BJ (cell line): ENCODE measurements around the gene BCL7B. TPM values are rescaled to one million over a fixed set of nuclear protein-coding genes. Genes with fewer than 3 reads are reported as not detected.

Source experiments
- CTCF ChIA-PET: fragments of 350-600 bp; formaldehyde crosslinking; extraction: SDS; loops from one replicate; lab custom pipeline; 2021; ENCODE audit warnings: antibody characterized with exemption, inconsistent platforms; lab: Yijun Ruan, JAX
- POLR2A ChIA-PET: fragments of 300-600 bp; sonication (Branson Sonifier 250); formaldehyde crosslinking; extraction: SDS; loops from one replicate; lab custom pipeline; 2021; ENCODE audit warnings: antibody characterized with exemption; lab: Charles Lee
- DNase-seq: peaks from one replicate; pipeline ENCODE4 v3.0.0-alpha.2; 2011; ENCODE audit warnings: low read depth
- H3K27me3 ChIP-seq: 2 replicates; pipeline ENCODE4 v1.6.0; 2011; ENCODE audit warnings: low read length; ENCODE audit not compliant: control insufficient read depth, insufficient read depth
- H3K36me3 ChIP-seq: 2 replicates; pipeline ENCODE4 v1.5.1; 2011; ENCODE audit warnings: low read length; ENCODE audit not compliant: control insufficient read depth, insufficient read depth
- H3K4me3 ChIP-seq: 2 replicates; pipeline ENCODE4 v1.5.1; 2011; ENCODE audit warnings: low read depth, mild to moderate bottlenecking, control low read depth, low read length
- polyA plus RNA-seq: library from polyadenylated mRNA; depleted of rRNA; stranded (reverse); fragments of >200 nt; gene quantifications from 2 replicates; pipeline ENCODE4 v1.2.3, GENCODE V29; 2011
- TF ChIP-seq, protein P1 (sequence below): IDR thresholded peaks from 2 replicates; pipeline ENCODE4 v1.5.1; 2011; ENCODE audit warnings: low read depth, mild to moderate bottlenecking, control low read depth, inconsistent platforms, low read length, moderate library complexity; ENCODE audit not compliant: insufficient read depth

The BCL7B gene
- polyA plus RNA-seq, 1 experiment, result 89.6 TPM

DNA sequence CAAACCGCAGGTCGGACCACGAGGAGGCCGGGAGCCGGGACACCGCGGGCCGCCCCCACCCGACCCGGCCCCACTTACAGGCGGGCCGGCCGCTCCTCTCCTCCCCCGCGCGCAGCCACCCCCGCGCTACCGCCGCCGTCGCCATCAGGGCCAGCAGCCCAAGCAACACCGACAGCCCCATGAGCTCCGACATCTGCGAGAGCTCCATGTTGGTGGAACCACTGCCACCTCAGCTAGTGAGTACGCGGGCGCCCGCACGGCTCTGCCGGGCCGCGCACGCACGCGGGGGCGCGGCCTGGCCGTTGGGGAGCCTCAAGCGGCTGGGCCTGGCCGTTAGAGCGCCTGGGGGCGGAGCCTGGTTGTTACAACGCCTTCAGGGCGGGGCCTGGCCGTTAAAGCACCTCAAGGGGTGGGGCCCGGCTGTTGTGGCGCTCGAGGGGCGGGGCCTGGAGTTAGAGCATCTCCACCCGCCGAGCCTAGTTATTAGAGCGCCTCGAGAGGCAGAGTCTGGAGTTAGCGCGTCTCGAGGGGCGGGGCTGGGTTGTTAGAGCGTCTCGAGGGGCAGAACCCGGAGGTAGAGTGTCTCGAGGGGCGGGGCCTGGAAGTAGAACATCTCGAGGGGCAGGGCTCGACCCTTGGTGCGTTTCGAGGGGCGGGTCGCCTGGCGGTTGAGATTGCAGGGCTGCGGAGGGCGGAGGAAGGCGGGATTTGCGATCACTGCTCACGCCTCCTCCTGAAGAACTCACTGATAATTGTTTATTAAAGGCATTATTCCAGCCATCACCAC lies 21.0 kb upstream of the BCL7B start, which contains the start of gene TBL2:
Gene TBL2, minus strand, starts transcription at position 238 of the 787 bp plus-strand sequence. Its CDS starts 30 bp downstream, at position 208.
- Histone ChIP-seq H3K4me3 (peak within 1 kb of the TSS; percentile 90), H3K36me3 (peaks cover 8% of the 10 kb centered on the region), H3K27me3 (no peaks in the 10 kb centered on the region)
- ChIA-PET POLR2A (interaction anchor here (1.0 kb wide), 1 partner anchor 18 kb away, joined by 12 read pairs; no protein-coding TSS in a partner anchor), CTCF (interaction anchor here (0.8 to 1.9 kb wide), 4 partner anchors 28 to 147 kb away, joined by 3 to 5 read pairs (median 3); no protein-coding TSS in a partner anchor)
- DNase-seq, result peak; percentile 88
- TF ChIP-seq, protein P1, sequence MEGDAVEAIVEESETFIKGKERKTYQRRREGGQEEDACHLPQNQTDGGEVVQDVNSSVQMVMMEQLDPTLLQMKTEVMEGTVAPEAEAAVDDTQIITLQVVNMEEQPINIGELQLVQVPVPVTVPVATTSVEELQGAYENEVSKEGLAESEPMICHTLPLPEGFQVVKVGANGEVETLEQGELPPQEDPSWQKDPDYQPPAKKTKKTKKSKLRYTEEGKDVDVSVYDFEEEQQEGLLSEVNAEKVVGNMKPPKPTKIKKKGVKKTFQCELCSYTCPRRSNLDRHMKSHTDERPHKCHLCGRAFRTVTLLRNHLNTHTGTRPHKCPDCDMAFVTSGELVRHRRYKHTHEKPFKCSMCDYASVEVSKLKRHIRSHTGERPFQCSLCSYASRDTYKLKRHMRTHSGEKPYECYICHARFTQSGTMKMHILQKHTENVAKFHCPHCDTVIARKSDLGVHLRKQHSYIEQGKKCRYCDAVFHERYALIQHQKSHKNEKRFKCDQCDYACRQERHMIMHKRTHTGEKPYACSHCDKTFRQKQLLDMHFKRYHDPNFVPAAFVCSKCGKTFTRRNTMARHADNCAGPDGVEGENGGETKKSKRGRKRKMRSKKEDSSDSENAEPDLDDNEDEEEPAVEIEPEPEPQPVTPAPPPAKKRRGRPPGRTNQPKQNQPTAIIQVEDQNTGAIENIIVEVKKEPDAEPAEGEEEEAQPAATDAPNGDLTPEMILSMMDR, result peak; percentile 38; the same call in 1 of the 2 replicates

DNA sequence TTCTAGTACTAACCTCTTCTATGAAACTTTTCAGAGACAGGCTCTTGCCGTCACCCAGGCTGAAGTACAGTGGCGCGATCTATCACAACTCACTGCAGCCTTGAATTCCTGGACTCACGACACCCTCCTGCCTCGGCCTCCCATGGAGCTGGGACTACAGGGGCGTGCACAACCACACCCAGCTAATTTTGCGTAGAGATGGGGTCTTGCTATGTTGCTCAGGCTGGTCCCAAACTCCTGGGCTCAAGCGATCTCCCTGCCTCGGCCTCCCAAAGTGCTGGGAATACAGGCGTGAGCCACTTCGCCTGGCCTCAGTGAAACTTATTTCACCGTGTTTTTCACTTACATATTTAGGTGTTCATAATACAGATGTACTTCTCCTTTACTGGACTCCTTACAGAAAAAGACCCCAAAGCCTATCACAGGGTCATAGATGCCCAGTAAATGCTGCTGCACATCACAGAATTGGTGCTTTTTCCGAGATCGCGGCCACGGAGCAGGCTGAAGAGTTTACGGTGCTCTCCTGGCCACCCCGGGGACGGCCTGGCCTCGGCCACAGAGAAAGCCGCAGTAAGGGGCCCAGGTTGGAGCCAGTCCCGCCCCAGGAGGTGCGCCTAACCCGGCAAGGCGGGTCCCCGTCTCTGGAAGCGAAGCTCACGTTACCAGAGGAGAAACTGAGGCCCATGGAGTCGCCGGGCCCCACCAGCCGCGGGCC lies 20.3 kb upstream of the BCL7B start:
- CTCF ChIA-PET, result interaction anchor here (0.9 to 1.5 kb wide), 3 partner anchors 21 to 148 kb away, joined by 3 read pairs; no protein-coding TSS in a partner anchor
- POLR2A ChIA-PET, result interaction anchor here (1.0 kb wide), 1 partner anchor 18 kb away, joined by 12 read pairs; no protein-coding TSS in a partner anchor
- Histone ChIP-seq H3K4me3 (peak overlapping the region; percentile 90), H3K27me3 (no peaks in the 10 kb centered on the region), H3K36me3 (peaks cover 15% of the 10 kb centered on the region)
- DNase-seq, result no peak
- TF ChIP-seq, protein P1, result no peak

DNA sequence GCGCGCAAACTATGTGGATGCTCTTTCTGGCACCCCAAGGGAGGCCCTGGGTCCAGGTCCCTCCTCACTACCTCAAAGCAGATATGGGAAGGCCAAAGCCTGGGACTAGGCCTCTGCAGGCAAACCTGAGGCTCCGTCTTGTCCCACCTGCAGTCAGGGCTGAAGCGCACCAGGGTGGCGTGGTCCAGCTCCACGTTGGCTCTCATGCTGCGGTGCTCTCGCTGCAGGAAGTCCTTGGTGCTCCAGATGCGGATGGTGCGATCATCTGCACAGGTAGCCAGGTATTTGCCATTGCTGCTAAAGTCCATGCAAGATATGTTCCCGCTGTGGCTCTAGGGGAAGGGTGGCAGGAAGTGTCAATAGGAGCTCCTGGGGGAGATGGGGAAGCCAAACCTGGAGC lies 16.3 kb upstream of the BCL7B start:
- TF ChIP-seq, protein P1, result no peak
- DNase-seq, result no peak
- CTCF ChIA-PET, result no interaction called here

DNA sequence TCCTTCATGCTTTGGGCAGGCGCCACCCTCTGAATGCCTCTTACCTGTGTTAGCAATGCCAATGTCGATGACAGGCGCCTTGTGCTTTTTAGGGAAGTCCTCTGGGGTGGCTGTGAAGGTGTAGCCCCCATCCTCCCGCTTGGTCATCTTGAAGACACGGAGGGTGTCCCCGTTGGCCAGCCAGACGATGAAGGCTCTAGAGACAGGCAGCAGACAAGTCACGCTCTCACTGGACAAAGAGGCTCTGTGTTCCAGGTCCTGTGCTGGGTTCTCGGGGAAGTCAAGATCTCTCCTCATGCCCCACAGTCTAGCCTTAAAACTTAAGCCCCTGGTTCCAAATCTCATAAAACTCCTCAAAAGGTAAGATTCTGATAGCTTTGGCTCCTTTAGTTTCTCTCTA lies 15.8 kb upstream of the BCL7B start:
- Histone ChIP-seq H3K4me3 (no peak overlapping the region), H3K36me3 (peaks cover 36% of the 10 kb centered on the region), H3K27me3 (no peaks in the 10 kb centered on the region)
- TF ChIP-seq, protein P1, result no peak
- DNase-seq, result no peak
- POLR2A ChIA-PET, result no interaction called here
- CTCF ChIA-PET, result no interaction called here

More for the DNA sequence above, 16.3 kb upstream of the BCL7B start:
- peaks cover 36% of the 10 kb centered on the region for H3K36me3 ChIP-seq
- POLR2A ChIA-PET, result interaction anchor here (0.6 kb wide), 1 partner anchor 17 kb away, joined by 3 read pairs; the partner anchor contains the start of gene BCL7B
- H3K4me3 ChIP-seq, result no peak overlapping the region
- no peaks in the 10 kb centered on the region for H3K27me3 ChIP-seq

DNA sequence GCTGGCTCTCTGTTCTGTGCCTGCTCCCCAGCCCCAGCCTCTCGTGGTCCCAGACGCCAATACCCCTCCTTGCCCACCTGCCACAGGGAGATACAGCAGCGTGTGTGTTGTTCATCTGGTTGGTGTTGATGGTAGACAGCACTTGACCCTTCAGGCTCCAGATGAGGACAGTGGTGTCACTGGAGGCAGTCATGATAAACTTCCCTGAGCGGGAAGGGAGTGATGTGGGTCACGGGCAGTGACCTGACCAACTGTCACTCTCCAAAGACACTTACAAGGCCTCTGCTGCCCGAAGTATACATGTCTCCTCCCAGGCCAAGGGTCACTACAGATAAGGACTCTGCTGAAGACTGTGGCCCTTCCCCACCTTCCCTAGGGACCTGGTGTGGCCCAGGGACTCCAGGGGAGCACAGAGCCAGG lies 15.3 kb upstream of the BCL7B start:
- CTCF ChIA-PET, result no interaction called here
- TF ChIP-seq, protein P1, result no peak
- H3K27me3 ChIP-seq, result no peaks in the 10 kb centered on the region
- DNase-seq, result no peak
- peaks cover 36% of the 10 kb centered on the region for H3K36me3 ChIP-seq
- no peak overlapping the region for H3K4me3 ChIP-seq
- POLR2A ChIA-PET, result no interaction called here
